Keratinocyte (primary cell): ENCODE data around the gene USB1. TPM values are rescaled to one million over a fixed set of nuclear protein-coding genes. Genes with fewer than 3 reads are reported as not detected.

Experiments
- DNase-seq: peaks from one replicate; pipeline ENCODE4 v3.0.0-alpha.2; 2011; ENCODE audit warnings: low read depth, missing footprints, low spot score
- FAIRE-seq: peaks from 2 replicates; lab custom pipeline; 2011; peaks lifted over from hg19 to GRCh38; lab: Jason Lieb, UNC
- H2AFZ ChIP-seq: 2 replicates; pipeline ENCODE4 v1.6.0; 2012; ENCODE audit warnings: low read length, control low read depth, inconsistent platforms; ENCODE audit not compliant: control insufficient read depth
- H3K27ac ChIP-seq: 2 replicates; pipeline ENCODE4 v1.5.1; 2011; ENCODE audit warnings: low read length; ENCODE audit not compliant: control insufficient read depth, insufficient read depth
- H3K27me3 ChIP-seq: 3 replicates; pipeline ENCODE4 v1.6.0; 2011; ENCODE audit warnings: low read length; ENCODE audit not compliant: control insufficient read depth, insufficient read depth; ENCODE audit errors: extremely low read depth
- H3K36me3 ChIP-seq, 2 experiments: 2 replicates in 1 of 2; 3 replicates in 1 of 2; pipeline ENCODE4 v1.5.1; 2011; ENCODE audit warnings: low read length in 2 of 2, mild to moderate bottlenecking in 1 of 2; ENCODE audit not compliant: control insufficient read depth in 2 of 2, insufficient read depth in 2 of 2; ENCODE audit errors: extremely low read depth in 1 of 2
- H3K4me1 ChIP-seq: 3 replicates; pipeline ENCODE4 v1.5.1; 2011; ENCODE audit warnings: low read length; ENCODE audit not compliant: control insufficient read depth, insufficient read depth; ENCODE audit errors: extremely low read depth
- H3K4me2 ChIP-seq: 3 replicates; pipeline ENCODE4 v1.6.0; 2011; ENCODE audit warnings: low read depth, low read length; ENCODE audit not compliant: control insufficient read depth, insufficient read depth; ENCODE audit errors: extremely low read depth
- H3K4me3 ChIP-seq, 3 experiments: fragments of 200-600 bp in 1 of 3; sonication (generic) in 1 of 3; 2 replicates in 2 of 3; 3 replicates in 1 of 3; pipeline ENCODE4 v1.5.1; 2011 to 2016; ENCODE audit warnings: low read length in 3 of 3, mild to moderate bottlenecking in 3 of 3, control low read depth in 2 of 3, inconsistent platforms in 1 of 3, low read depth in 1 of 3, mixed read lengths in 1 of 3, mixed run types in 1 of 3, moderate library complexity in 1 of 3; ENCODE audit not compliant: control insufficient read depth in 2 of 3, insufficient read depth in 2 of 3; ENCODE audit errors: extremely low read depth in 1 of 3
- H3K79me2 ChIP-seq: 2 replicates; pipeline ENCODE4 v1.6.0; 2012; ENCODE audit warnings: low read length; ENCODE audit not compliant: control insufficient read depth, insufficient read depth
- H3K9ac ChIP-seq: 3 replicates; pipeline ENCODE4 v1.6.0; 2011; ENCODE audit warnings: low read length; ENCODE audit not compliant: control insufficient read depth, insufficient read depth; ENCODE audit errors: extremely low read depth
- H3K9me1 ChIP-seq: 3 replicates; pipeline ENCODE4 v1.6.0; 2011; ENCODE audit warnings: low read length; ENCODE audit not compliant: control insufficient read depth, insufficient read depth; ENCODE audit errors: extremely low read depth
- H3K9me3 ChIP-seq: 2 replicates; pipeline ENCODE4 v1.5.1; 2012; ENCODE audit warnings: low read depth, low read length; ENCODE audit not compliant: control insufficient read depth
- H4K20me1 ChIP-seq: 3 replicates; pipeline ENCODE4 v1.6.0; 2011; ENCODE audit warnings: low read length; ENCODE audit not compliant: control insufficient read depth, insufficient read depth; ENCODE audit errors: extremely low read depth
- EZH2 ChIP-seq: IDR thresholded peaks from one replicate; pipeline ENCODE4 v1.6.1; 2012; ENCODE audit warnings: inconsistent platforms, mild to moderate bottlenecking, low read length, moderate library complexity
- dilution Hi-C: fragments of 300-500 bp; cut with MboI; formaldehyde crosslinking; loops from one replicate; pipeline ENCODE4 v1.7.0; 2020; ENCODE audit warnings: low sequenced_read_pairs; ENCODE audit not compliant: extremely low pct_ligation_motif_present
- polyA plus RNA-seq, 5 experiments: library from polyadenylated mRNA; depleted of rRNA in 3 of 5; stranded (reverse) in 3 of 5; stranded (forward) in 1 of 5; unstranded in 1 of 5; fragments of >200 nt; gene quantifications; 1 replicate in 1 of 5; 2 replicates in 3 of 5; 3 replicates in 1 of 5; pipeline versions ENCODE4 v1.2.1 to v1.2.3, GENCODE V29; 2011 to 2012; ENCODE audit warnings: missing spikeins in 2 of 5, low read depth in 1 of 5, low replicate concordance in 1 of 5
- TF ChIP-seq, protein P1 (sequence below), 3 experiments: IDR thresholded peaks in 1 of 3; conservative IDR thresholded peaks in 1 of 3; optimal IDR thresholded peaks in 1 of 3; 2 replicates in 2 of 3; 3 replicates in 1 of 3; pipeline versions ENCODE3 to v1.5.1; 2011; ENCODE audit warnings: low read length in 3 of 3, mild to moderate bottlenecking in 3 of 3, moderate library complexity in 2 of 3, control low read depth in 1 of 3, inconsistent platforms in 1 of 3; ENCODE audit not compliant: insufficient read depth in 2 of 3; ENCODE audit errors: extremely low read depth in 1 of 3

Gene USB1
- polyA plus RNA-seq, 1 donor (not counting 4 experiments of a cell fraction or from before 2014, with no cell fraction given) = 63.5 TPM

DNA sequence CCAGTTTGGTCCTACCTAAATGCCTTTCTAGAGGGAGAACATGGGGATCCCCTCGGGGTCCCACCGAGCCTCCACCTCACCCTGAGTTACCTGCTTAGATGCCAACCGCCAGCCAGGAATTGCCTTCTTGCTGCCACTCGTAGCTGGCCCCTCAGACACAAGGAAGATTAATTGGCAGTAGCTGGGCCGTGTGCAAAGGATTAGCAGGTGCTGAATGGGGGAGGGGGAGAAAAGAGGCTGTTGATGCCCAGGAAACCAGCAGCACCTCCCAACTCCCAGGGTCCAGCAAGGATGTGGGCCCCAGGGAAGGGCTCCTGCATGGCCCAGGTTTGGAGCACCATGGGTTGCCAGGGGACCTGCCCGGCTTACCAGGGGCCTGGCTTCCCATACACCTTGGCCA, 30.2 kb upstream of the USB1 start, which contains the start of gene CNGB1:
CNGB1 (minus strand) TSS at position 159 of the 400 bp plus-strand sequence. CDS start 3,842 bp downstream, outside the sequence.
- Histone ChIP-seq H3K9me3 (no peaks in the 10 kb centered on the region), H3K27me3 (peaks cover 5% of the 10 kb centered on the region), H4K20me1 (no peaks in the 10 kb centered on the region), H3K4me1 (peaks cover 4% of the 10 kb centered on the region), H3K27ac (no peak within 1 kb of the TSS), H3K4me3 (no peak within 1 kb of the TSS), H3K36me3 (no peaks in the 10 kb centered on the region), H3K9me1 (no peaks in the 10 kb centered on the region), H3K9ac (no peak within 1 kb of the TSS), H2AFZ (no peak within 1 kb of the TSS), H3K79me2 (no peaks in the 10 kb centered on the region), H3K4me2 (no peak within 1 kb of the TSS)
- TF ChIP-seq, protein P1, sequence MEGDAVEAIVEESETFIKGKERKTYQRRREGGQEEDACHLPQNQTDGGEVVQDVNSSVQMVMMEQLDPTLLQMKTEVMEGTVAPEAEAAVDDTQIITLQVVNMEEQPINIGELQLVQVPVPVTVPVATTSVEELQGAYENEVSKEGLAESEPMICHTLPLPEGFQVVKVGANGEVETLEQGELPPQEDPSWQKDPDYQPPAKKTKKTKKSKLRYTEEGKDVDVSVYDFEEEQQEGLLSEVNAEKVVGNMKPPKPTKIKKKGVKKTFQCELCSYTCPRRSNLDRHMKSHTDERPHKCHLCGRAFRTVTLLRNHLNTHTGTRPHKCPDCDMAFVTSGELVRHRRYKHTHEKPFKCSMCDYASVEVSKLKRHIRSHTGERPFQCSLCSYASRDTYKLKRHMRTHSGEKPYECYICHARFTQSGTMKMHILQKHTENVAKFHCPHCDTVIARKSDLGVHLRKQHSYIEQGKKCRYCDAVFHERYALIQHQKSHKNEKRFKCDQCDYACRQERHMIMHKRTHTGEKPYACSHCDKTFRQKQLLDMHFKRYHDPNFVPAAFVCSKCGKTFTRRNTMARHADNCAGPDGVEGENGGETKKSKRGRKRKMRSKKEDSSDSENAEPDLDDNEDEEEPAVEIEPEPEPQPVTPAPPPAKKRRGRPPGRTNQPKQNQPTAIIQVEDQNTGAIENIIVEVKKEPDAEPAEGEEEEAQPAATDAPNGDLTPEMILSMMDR (optimal IDR thresholded peaks at IDR 0.05 in 1 of 3, IDR thresholded peaks at IDR 0.05 in 1 of 3, conservative IDR thresholded peaks at IDR 0.05 in 1 of 3; ENCODE audit: extremely low read depth in 1 of 3, insufficient read depth in 2 of 3, low read length in 3 of 3) = no peak
- no peak for TF ChIP-seq EZH2
- FAIRE-seq (no peak), DNase-seq (no peak)
- dilution Hi-C loops = no loop called here

DNA sequence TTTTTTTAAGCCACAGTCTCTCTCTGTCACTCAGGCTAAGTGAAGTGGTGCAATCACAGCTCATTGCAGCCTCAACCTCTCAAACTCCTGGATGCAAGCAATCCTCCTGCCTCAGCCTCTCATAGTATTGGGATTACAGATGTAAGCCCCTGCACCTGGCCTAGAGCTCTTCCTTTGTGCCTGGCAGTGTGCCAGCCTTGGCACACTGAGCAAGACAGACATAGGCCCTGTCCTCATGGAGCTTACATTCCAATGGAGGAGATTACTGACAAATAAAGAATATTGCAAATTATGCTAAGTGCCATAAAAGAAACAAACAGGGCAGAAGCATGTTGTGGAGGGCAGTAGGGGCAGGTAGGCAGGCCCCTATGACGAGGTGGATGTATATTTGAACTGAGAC, 29.4 kb upstream of the USB1 start:
- H3K79me2 ChIP-seq = no peaks in the 10 kb centered on the region
- DNase-seq (no peak), FAIRE-seq (no peak)
- H3K27ac ChIP-seq = no peak overlapping the region
- no peaks in the 10 kb centered on the region for H3K9me3 ChIP-seq
- no peaks in the 10 kb centered on the region for H3K36me3 ChIP-seq
- dilution Hi-C loops = no loop called here
- no peak overlapping the region for H3K4me3 ChIP-seq
- no peaks in the 10 kb centered on the region for H3K9me1 ChIP-seq
- H4K20me1 ChIP-seq = no peaks in the 10 kb centered on the region
- TF ChIP-seq, protein P1 (optimal IDR thresholded peaks at IDR 0.05 in 1 of 3, IDR thresholded peaks at IDR 0.05 in 1 of 3, conservative IDR thresholded peaks at IDR 0.05 in 1 of 3; ENCODE audit: extremely low read depth in 1 of 3, insufficient read depth in 2 of 3, low read length in 3 of 3) = no peak
- TF ChIP-seq EZH2 = no peak
- no peak overlapping the region for H2AFZ ChIP-seq
- peaks cover 11% of the 10 kb centered on the region for H3K4me1 ChIP-seq
- no peak overlapping the region for H3K9ac ChIP-seq
- H3K4me2 ChIP-seq = no peak overlapping the region
- H3K27me3 ChIP-seq = peaks cover 5% of the 10 kb centered on the region
